ENCODE measurements around the gene FRMPD1. TPM values are rescaled to one million over a fixed set of nuclear protein-coding genes. Genes with fewer than 3 reads are reported as not detected.

Gene FRMPD1
- total RNA-seq, 4 donors from 2014 or later, result 0.34 to 0.50 (median 0.45) TPM; not detected in 1

GRCh38 chr9:37705787-37706186, 55.0 kb downstream of the FRMPD1 start:
- no peaks in the 10 kb centered on the region for H3K36me3 ChIP-seq
- WGBS, result 89% methylated on average over 3 of the region's 3 CpGs
- TF ChIP-seq CTCF (IDR thresholded peaks at IDR 0.05) (no peak), POLR2A (IDR thresholded peaks at IDR 0.05; ENCODE audit: low read depth) (no peak), EP300 (IDR thresholded peaks at IDR 0.05) (no peak), POLR2AphosphoS5 (IDR thresholded peaks at IDR 0.05) (no peak)
- no peak for DNase-seq (ENCODE audit: extremely low spot score)
- H3K9me3 ChIP-seq, result no peaks in the 10 kb centered on the region
- no peak overlapping the region for H3K27ac ChIP-seq (replicated peaks in 1 of 4)
- no peak overlapping the region for H3K4me3 ChIP-seq
- H3K4me1 ChIP-seq, result no peaks in the 10 kb centered on the region
- H3K27me3 ChIP-seq, result peaks cover 0 to 19% (median 0%) of the 10 kb centered on the region in 4 donors
- intact Hi-C loops (cut with DNase I), result no loop called here

GRCh38 chr9:37706290-37706689, 55.5 kb downstream of the FRMPD1 start:
- Histone ChIP-seq H3K4me1 (no peaks in the 10 kb centered on the region), H3K4me3 (no peak overlapping the region), H3K36me3 (no peaks in the 10 kb centered on the region), H3K27ac (replicated peaks in 1 of 4) (no peak overlapping the region), H3K9me3 (no peaks in the 10 kb centered on the region), H3K27me3 (peaks cover 0 to 19% (median 0%) of the 10 kb centered on the region in 4 donors)
- intact Hi-C loops (cut with DNase I), result no loop called here
- TF ChIP-seq POLR2A (IDR thresholded peaks at IDR 0.05; ENCODE audit: low read depth) (no peak), CTCF (IDR thresholded peaks at IDR 0.05) (no peak), EP300 (IDR thresholded peaks at IDR 0.05) (no peak)
- DNase-seq (ENCODE audit: extremely low spot score), result no peak
- WGBS, result 77% methylated on average over 3 of the region's 3 CpGs

GRCh38 chr9:37707748-37708147, 57.0 kb downstream of the FRMPD1 start:
- intact Hi-C loops (cut with DNase I), result no loop called here
- no peaks in the 10 kb centered on the region for H3K36me3 ChIP-seq
- H3K4me3 ChIP-seq, result no peak overlapping the region
- peaks cover 0 to 19% (median 0%) of the 10 kb centered on the region in 4 donors for H3K27me3 ChIP-seq
- DNase-seq (ENCODE audit: extremely low spot score), result no peak
- TF ChIP-seq POLR2AphosphoS5 (IDR thresholded peaks at IDR 0.05) (no peak), CTCF (IDR thresholded peaks at IDR 0.05) (no peak), POLR2A (IDR thresholded peaks at IDR 0.05; ENCODE audit: low read depth) (no peak), EP300 (IDR thresholded peaks at IDR 0.05) (no peak)
- H3K4me1 ChIP-seq, result no peaks in the 10 kb centered on the region
- 86% methylated on average over 4 of the region's 4 CpGs for WGBS
- no peak overlapping the region for H3K27ac ChIP-seq (replicated peaks in 1 of 4)
- H3K9me3 ChIP-seq, result no peaks in the 10 kb centered on the region

- Histone ChIP-seq H3K27ac (replicated peaks in 1 of 4) (no peak overlapping the region), H3K4me3 (no peak overlapping the region), H3K9me3 (no peaks in the 10 kb centered on the region), H3K36me3 (no peaks in the 10 kb centered on the region), H3K27me3 (peaks cover 0 to 19% (median 0%) of the 10 kb centered on the region in 4 donors), H3K4me1 (no peaks in the 10 kb centered on the region)
- no peak for DNase-seq (ENCODE audit: extremely low spot score)
- TF ChIP-seq POLR2AphosphoS5 (IDR thresholded peaks at IDR 0.05), result no peak
- no peak for TF ChIP-seq CTCF (IDR thresholded peaks at IDR 0.05)
- no peak for TF ChIP-seq POLR2A (IDR thresholded peaks at IDR 0.05; ENCODE audit: low read depth)
- TF ChIP-seq EP300 (IDR thresholded peaks at IDR 0.05), result no peak
- intact Hi-C loops (cut with DNase I), result no loop called here
- 92% methylated on average over 3 of the region's 3 CpGs for WGBS
Measured at GRCh38 chr9:37710046-37710445, 59.3 kb downstream of the FRMPD1 start.

GRCh38 chr9:37715260-37715659, 64.5 kb downstream of the FRMPD1 start:
- no peaks in the 10 kb centered on the region for H3K36me3 ChIP-seq
- H3K4me3 ChIP-seq, result no peak overlapping the region
- 84% methylated on average over 4 of the region's 4 CpGs for WGBS
- no peaks in the 10 kb centered on the region for H3K4me1 ChIP-seq
- intact Hi-C loops (cut with DNase I), result no loop called here
- H3K27ac ChIP-seq (replicated peaks in 1 of 4), result no peak overlapping the region
- peaks cover 0 to 5% (median 0%) of the 10 kb centered on the region in 4 donors for H3K27me3 ChIP-seq
- peak; percentile 31 for DNase-seq (ENCODE audit: extremely low spot score)
- TF ChIP-seq EP300 (IDR thresholded peaks at IDR 0.05) (no peak), POLR2AphosphoS5 (IDR thresholded peaks at IDR 0.05) (no peak), POLR2A (IDR thresholded peaks at IDR 0.05; ENCODE audit: low read depth) (no peak), CTCF (IDR thresholded peaks at IDR 0.05) (no peak)
- no peaks in the 10 kb centered on the region for H3K9me3 ChIP-seq
